Measurements from ENCODE around the gene CDH13.
A peak's percentile ranks its signal among the peaks of the same experiment; 100 is the strongest.

Gene CDH13

DNA sequence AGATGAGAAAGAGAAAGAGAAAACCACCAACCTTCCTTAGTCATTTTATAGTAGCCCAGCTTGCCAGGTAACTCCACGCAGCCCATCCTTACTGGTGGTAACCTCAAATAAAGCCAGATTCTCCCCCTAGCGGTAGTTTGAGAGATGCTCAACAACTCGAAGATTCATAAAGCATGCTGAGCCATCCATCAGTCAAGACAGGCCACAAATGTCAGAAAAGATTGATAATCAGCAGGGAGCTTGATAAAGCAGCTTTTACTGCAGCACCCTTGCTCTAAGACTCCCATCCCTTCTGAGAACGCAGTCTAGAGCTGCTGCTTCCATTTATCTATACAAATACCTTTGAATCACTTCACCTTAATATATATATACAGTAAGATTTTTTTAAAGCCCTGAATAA, 729.5 kb downstream of the CDH13 start:
- Histone ChIP-seq H3K27ac (ENCODE audit: low read length) (no peak overlapping the region), H3K36me3 (ENCODE audit: insufficient read depth, low read length) (no peaks in the 10 kb centered on the region), H3K4me1 (ENCODE audit: insufficient read depth, low read length) (no peaks in the 10 kb centered on the region), H3K9me3 (ENCODE audit: insufficient read depth, low read length, severe bottlenecking) (no peaks in the 10 kb centered on the region), H3K4me2 (ENCODE audit: insufficient read depth, low read length) (no peak overlapping the region), H2AFZ (ENCODE audit: low read depth, low read length) (no peak overlapping the region), H3K9ac (ENCODE audit: low read depth, low read length) (no peak overlapping the region), H3K79me2 (ENCODE audit: insufficient read depth, low read length) (no peaks in the 10 kb centered on the region), H4K20me1 (ENCODE audit: insufficient read depth, low read length) (no peaks in the 10 kb centered on the region), H3K4me3 (ENCODE audit: low read depth in 1 of 2, low read length in 2 of 2) (no peak overlapping the region), H3K27me3 (ENCODE audit: insufficient read depth, low read length, poor library complexity) (no peaks in the 10 kb centered on the region)
- peak; percentile 55; the same call in 2 of the 3 replicates for ATAC-seq (ENCODE audit: insufficient read depth, low read depth)
- TF ChIP-seq EZH2 (IDR thresholded peaks at IDR 0.05; ENCODE audit: borderline replicate concordance, low read depth, low read length, severe bottlenecking): no peak
- TF ChIP-seq, protein P1, sequence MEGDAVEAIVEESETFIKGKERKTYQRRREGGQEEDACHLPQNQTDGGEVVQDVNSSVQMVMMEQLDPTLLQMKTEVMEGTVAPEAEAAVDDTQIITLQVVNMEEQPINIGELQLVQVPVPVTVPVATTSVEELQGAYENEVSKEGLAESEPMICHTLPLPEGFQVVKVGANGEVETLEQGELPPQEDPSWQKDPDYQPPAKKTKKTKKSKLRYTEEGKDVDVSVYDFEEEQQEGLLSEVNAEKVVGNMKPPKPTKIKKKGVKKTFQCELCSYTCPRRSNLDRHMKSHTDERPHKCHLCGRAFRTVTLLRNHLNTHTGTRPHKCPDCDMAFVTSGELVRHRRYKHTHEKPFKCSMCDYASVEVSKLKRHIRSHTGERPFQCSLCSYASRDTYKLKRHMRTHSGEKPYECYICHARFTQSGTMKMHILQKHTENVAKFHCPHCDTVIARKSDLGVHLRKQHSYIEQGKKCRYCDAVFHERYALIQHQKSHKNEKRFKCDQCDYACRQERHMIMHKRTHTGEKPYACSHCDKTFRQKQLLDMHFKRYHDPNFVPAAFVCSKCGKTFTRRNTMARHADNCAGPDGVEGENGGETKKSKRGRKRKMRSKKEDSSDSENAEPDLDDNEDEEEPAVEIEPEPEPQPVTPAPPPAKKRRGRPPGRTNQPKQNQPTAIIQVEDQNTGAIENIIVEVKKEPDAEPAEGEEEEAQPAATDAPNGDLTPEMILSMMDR (IDR thresholded peaks at IDR 0.05; ENCODE audit: borderline replicate concordance, extremely low read depth, low read length, poor library complexity, severe bottlenecking): peak; percentile 82
- peak; percentile 15 for DNase-seq

DNA sequence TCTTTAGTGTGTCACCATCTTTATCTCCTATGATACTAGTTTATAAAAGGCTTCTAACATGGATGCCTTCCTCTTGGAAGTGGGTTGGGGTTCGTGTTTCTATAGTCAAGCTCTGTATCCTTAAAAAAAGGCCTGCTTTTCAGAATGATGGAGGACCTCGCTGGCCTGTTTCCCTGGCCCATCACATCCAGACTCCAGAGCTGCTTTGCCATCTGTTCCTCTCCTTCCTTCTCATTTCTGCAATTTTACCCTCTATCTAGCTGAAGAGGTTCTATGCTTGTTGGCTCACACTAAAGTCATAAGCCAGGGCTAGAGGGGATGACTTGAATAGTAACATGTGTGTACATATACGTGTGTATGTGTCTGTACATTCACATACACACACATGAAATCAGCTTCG, 730.2 kb downstream of the CDH13 start:
- DNase-seq: no peak
- no peaks in the 10 kb centered on the region for H3K36me3 ChIP-seq (ENCODE audit: insufficient read depth, low read length)
- H3K9me3 ChIP-seq (ENCODE audit: insufficient read depth, low read length, severe bottlenecking): no peaks in the 10 kb centered on the region
- ATAC-seq (ENCODE audit: insufficient read depth, low read depth): no peak
- H4K20me1 ChIP-seq (ENCODE audit: insufficient read depth, low read length): no peaks in the 10 kb centered on the region
- no peaks in the 10 kb centered on the region for H3K79me2 ChIP-seq (ENCODE audit: insufficient read depth, low read length)
- H3K4me1 ChIP-seq (ENCODE audit: insufficient read depth, low read length): no peaks in the 10 kb centered on the region
- TF ChIP-seq EZH2 (IDR thresholded peaks at IDR 0.05; ENCODE audit: borderline replicate concordance, low read depth, low read length, severe bottlenecking): no peak
- TF ChIP-seq, protein P1 (IDR thresholded peaks at IDR 0.05; ENCODE audit: borderline replicate concordance, extremely low read depth, low read length, poor library complexity, severe bottlenecking): no peak
- no peak overlapping the region for H3K9ac ChIP-seq (ENCODE audit: low read depth, low read length)
- no peaks in the 10 kb centered on the region for H3K27me3 ChIP-seq (ENCODE audit: insufficient read depth, low read length, poor library complexity)
- no peak overlapping the region for H2AFZ ChIP-seq (ENCODE audit: low read depth, low read length)
- H3K27ac ChIP-seq (ENCODE audit: low read length): no peak overlapping the region
- H3K4me2 ChIP-seq (ENCODE audit: insufficient read depth, low read length): no peak overlapping the region
- H3K4me3 ChIP-seq (ENCODE audit: low read depth in 1 of 2, low read length in 2 of 2): no peak overlapping the region

DNA sequence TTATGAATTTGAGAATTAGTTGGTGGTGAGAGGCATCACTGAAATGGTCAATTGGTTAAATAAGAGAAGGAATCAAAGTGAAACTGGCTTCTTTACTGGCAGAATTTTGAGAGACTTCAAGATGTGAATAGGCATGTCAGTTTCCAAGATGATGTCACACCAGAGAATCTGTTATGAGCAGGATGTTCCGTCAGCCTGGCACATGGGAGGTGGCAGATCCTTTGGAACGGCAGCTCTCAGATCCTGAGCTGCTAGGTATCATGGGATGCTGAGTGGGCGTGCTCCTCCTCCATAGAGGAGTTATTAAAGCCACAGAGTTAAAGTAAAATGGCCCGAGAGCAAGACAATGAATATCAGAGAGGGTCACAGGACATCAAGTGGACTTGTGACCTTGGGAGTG, 736.8 kb downstream of the CDH13 start:
- Histone ChIP-seq H2AFZ (ENCODE audit: low read depth, low read length) (no peak overlapping the region), H3K27me3 (ENCODE audit: insufficient read depth, low read length, poor library complexity) (peaks cover 3% of the 10 kb centered on the region), H3K4me3 (ENCODE audit: low read depth in 1 of 2, low read length in 2 of 2) (no peak overlapping the region), H3K79me2 (ENCODE audit: insufficient read depth, low read length) (no peaks in the 10 kb centered on the region), H4K20me1 (ENCODE audit: insufficient read depth, low read length) (no peaks in the 10 kb centered on the region), H3K27ac (ENCODE audit: low read length) (no peak overlapping the region), H3K4me1 (ENCODE audit: insufficient read depth, low read length) (no peaks in the 10 kb centered on the region), H3K4me2 (ENCODE audit: insufficient read depth, low read length) (no peak overlapping the region), H3K9ac (ENCODE audit: low read depth, low read length) (no peak overlapping the region), H3K9me3 (ENCODE audit: insufficient read depth, low read length, severe bottlenecking) (no peaks in the 10 kb centered on the region), H3K36me3 (ENCODE audit: insufficient read depth, low read length) (no peaks in the 10 kb centered on the region)
- ATAC-seq (ENCODE audit: insufficient read depth, low read depth) (no peak), DNase-seq (no peak)
- TF ChIP-seq EZH2 (IDR thresholded peaks at IDR 0.05; ENCODE audit: borderline replicate concordance, low read depth, low read length, severe bottlenecking): no peak
- TF ChIP-seq, protein P1 (IDR thresholded peaks at IDR 0.05; ENCODE audit: borderline replicate concordance, extremely low read depth, low read length, poor library complexity, severe bottlenecking): no peak

DNA sequence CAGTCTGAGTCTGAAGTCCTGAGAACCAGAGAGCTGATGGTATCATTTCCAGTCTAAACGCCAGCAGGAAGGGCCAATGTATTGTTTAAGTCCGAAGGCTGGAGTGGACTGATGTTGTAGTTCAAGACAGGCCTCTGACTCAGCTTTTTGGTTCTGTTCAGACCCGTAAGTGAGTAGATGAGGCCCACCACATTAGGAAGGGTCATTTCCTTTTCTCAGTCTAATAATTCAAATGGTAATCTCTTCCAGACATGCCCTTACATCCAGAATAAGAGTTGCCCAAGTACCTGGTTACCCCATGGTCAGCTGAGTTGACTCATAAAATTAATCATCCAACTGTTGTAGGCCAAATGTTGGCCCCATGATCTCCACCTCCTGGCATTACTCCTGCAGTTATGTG, 738.4 kb downstream of the CDH13 start:
- H3K4me1 ChIP-seq (ENCODE audit: insufficient read depth, low read length): no peaks in the 10 kb centered on the region
- H3K4me2 ChIP-seq (ENCODE audit: insufficient read depth, low read length): no peak overlapping the region
- peaks cover 3% of the 10 kb centered on the region for H3K27me3 ChIP-seq (ENCODE audit: insufficient read depth, low read length, poor library complexity)
- H3K4me3 ChIP-seq (ENCODE audit: low read depth in 1 of 2, low read length in 2 of 2): no peak overlapping the region
- ATAC-seq (ENCODE audit: insufficient read depth, low read depth) (no peak), DNase-seq (no peak)
- H3K36me3 ChIP-seq (ENCODE audit: insufficient read depth, low read length): no peaks in the 10 kb centered on the region
- no peak overlapping the region for H2AFZ ChIP-seq (ENCODE audit: low read depth, low read length)
- no peak overlapping the region for H3K9ac ChIP-seq (ENCODE audit: low read depth, low read length)
- H3K9me3 ChIP-seq (ENCODE audit: insufficient read depth, low read length, severe bottlenecking): no peaks in the 10 kb centered on the region
- no peak overlapping the region for H3K27ac ChIP-seq (ENCODE audit: low read length)
- H4K20me1 ChIP-seq (ENCODE audit: insufficient read depth, low read length): no peaks in the 10 kb centered on the region
- TF ChIP-seq, protein P1 (IDR thresholded peaks at IDR 0.05; ENCODE audit: borderline replicate concordance, extremely low read depth, low read length, poor library complexity, severe bottlenecking): no peak
- no peak for TF ChIP-seq EZH2 (IDR thresholded peaks at IDR 0.05; ENCODE audit: borderline replicate concordance, low read depth, low read length, severe bottlenecking)
- no peaks in the 10 kb centered on the region for H3K79me2 ChIP-seq (ENCODE audit: insufficient read depth, low read length)
